K562 (cell line): Measurements from ENCODE around the gene AARS1. TPM values are rescaled to one million over a fixed set of nuclear protein-coding genes. Genes with fewer than 3 reads are reported as not detected.

Experiments
- ATAC-seq: fragments of 200-7000 bp; cut with Tn5 transposase; 3 replicates; pipeline ENCODE4 v1.9.1; 2020; ENCODE audit warnings: moderate library complexity
- BruUV-seq: library from RNA; stranded (reverse); fragments of 400-500 nt; replicated peaks from 2 replicates; lab custom pipeline; 2021; lab: Mats Ljungman, UMichigan
- CTCF ChIA-PET: fragments of 300-600 bp; formaldehyde crosslinking; extraction: SDS; loops from one replicate; lab custom pipeline; 2021; ENCODE audit warnings: low intra/inter-chr PET ratio; lab: Yijun Ruan, JAX
- POLR2A ChIA-PET: fragments of 300-600, 350-650 bp; sonication (Branson Sonifier 250); formaldehyde crosslinking; extraction: SDS; loops from one replicate; lab custom pipeline; 2021; ENCODE audit warnings: antibody characterized with exemption, inconsistent platforms; lab: Yijun Ruan, JAX
- DNase-seq, 4 experiments: peaks; one replicate each; pipeline versions ENCODE4 v3.0.0 to v3.0.0-alpha.2; 2011 to 2018; ENCODE audit warnings: low spot score in 3 of 4, mixed read lengths in 3 of 4; ENCODE audit errors: extremely low read depth in 1 of 4
- FAIRE-seq: peaks from 2 replicates; lab custom pipeline; 2011; peaks lifted over from hg19 to GRCh38; lab: Jason Lieb, UNC
- H2AFZ ChIP-seq: 2 replicates; pipeline ENCODE4 v1.6.0; 2011; ENCODE audit warnings: low read depth, low read length, control low read depth, inconsistent platforms
- H3K27ac ChIP-seq: fragments of 200-600 bp; 3 replicates; pipeline ENCODE4 v1.8.0; 2011; ENCODE audit warnings: low read depth, mild to moderate bottlenecking, control low read depth, inconsistent platforms, low read length, moderate library complexity, mixed read lengths; ENCODE audit errors: extremely low read depth
- H3K27me3 ChIP-seq, 2 experiments: fragments of 300-600 bp in 1 of 2; 2 replicates in 1 of 2; 3 replicates in 1 of 2; pipeline versions ENCODE4 v1.6.0 to v1.8.0; 2011; ENCODE audit warnings: inconsistent platforms in 2 of 2, low read length in 2 of 2, mild to moderate bottlenecking in 1 of 2, mixed read lengths in 1 of 2, moderate library complexity in 1 of 2; ENCODE audit not compliant: control insufficient read depth in 2 of 2, insufficient read depth in 2 of 2
- H3K36me3 ChIP-seq: fragments of 300-600 bp; 3 replicates; pipeline ENCODE4 v1.8.0; 2011; ENCODE audit warnings: mild to moderate bottlenecking, low read length, inconsistent platforms; ENCODE audit not compliant: control insufficient read depth, insufficient read depth
- H3K4me1 ChIP-seq, 2 experiments: fragments of 200-600 bp in 1 of 2; replicated peaks in 1 of 2; 2 replicates in 1 of 2; 3 replicates in 1 of 2; pipeline versions ENCODE4 v1.5.1 to v1.8.0; 2011; ENCODE audit warnings: inconsistent platforms in 2 of 2, low read length in 2 of 2, mild to moderate bottlenecking in 1 of 2, mixed read lengths in 1 of 2, moderate library complexity in 1 of 2; ENCODE audit not compliant: control insufficient read depth in 2 of 2, insufficient read depth in 2 of 2
- H3K4me2 ChIP-seq: 2 replicates; pipeline ENCODE4 v1.6.1; 2011; ENCODE audit warnings: low read length, control low read depth, inconsistent platforms, mixed read lengths; ENCODE audit not compliant: insufficient read depth
- H3K4me3 ChIP-seq: fragments of 200-600 bp; sonication (generic), shearing (Covaris generic); 2 replicates; pipeline ENCODE4 v1.5.1; 2016; ENCODE audit warnings: control low read depth, inconsistent platforms
- H3K79me2 ChIP-seq: fragments of 200-600 bp; 3 replicates; pipeline ENCODE4 v1.8.0; 2011; ENCODE audit warnings: low read length, inconsistent platforms; ENCODE audit not compliant: control insufficient read depth, insufficient read depth
- H3K9ac ChIP-seq, 2 experiments: 2 replicates each; pipeline versions ENCODE4 v1.6.0 to v1.6.1; 2011; ENCODE audit warnings: low read depth in 2 of 2, low read length in 2 of 2, control low read depth in 1 of 2, inconsistent platforms in 1 of 2, mild to moderate bottlenecking in 1 of 2, mixed read lengths in 1 of 2; ENCODE audit not compliant: insufficient read depth in 1 of 2
- H3K9me1 ChIP-seq: one replicate; pipeline ENCODE4 v1.6.0; 2011; ENCODE audit warnings: inconsistent platforms, mild to moderate bottlenecking, low read length, moderate library complexity; ENCODE audit not compliant: control insufficient read depth, insufficient read depth
- H3K9me3 ChIP-seq: replicated peaks from 2 replicates; pipeline ENCODE4 v1.5.1; 2011; ENCODE audit warnings: low read depth, low read length, inconsistent platforms; ENCODE audit not compliant: control insufficient read depth, insufficient read depth
- H4K20me1 ChIP-seq: replicated peaks from 2 replicates; pipeline ENCODE4 v1.6.1; 2011; ENCODE audit warnings: low read length, inconsistent platforms, mixed read lengths; ENCODE audit not compliant: control insufficient read depth, insufficient read depth
- BRD4 ChIP-seq: fragments of 200-600 bp; sonication (generic); IDR thresholded peaks from 2 replicates; pipeline ENCODE4 v1.6.1; 2017; ENCODE audit warnings: inconsistent platforms
- CHCHD3 ChIP-seq: fragments of 250-450 bp; sonication (Bioruptor Pico); IDR thresholded peaks from 2 replicates; pipeline ENCODE4 v2.1.2; 2022; ENCODE audit warnings: mild to moderate bottlenecking
- CTBP1 ChIP-seq: fragments of 450-650 bp; IDR thresholded peaks from 2 replicates; pipeline ENCODE4 v1.6.1; 2016; ENCODE audit warnings: borderline replicate concordance
- CTCFL ChIP-seq: IDR thresholded peaks from 2 replicates; pipeline ENCODE4 v1.6.1; 2011; ENCODE audit warnings: borderline replicate concordance, low read depth, mild to moderate bottlenecking, moderate library complexity, low read length; ENCODE audit not compliant: insufficient read depth, poor library complexity, severe bottlenecking
- ETV6 ChIP-seq, 3 experiments: fragments of 150-350 bp in 1 of 3; sonication (generic) in 1 of 3; formaldehyde crosslinking in 1 of 3; IDR thresholded peaks; 2 replicates each; pipeline versions ENCODE4 v1.6.1 to v1.8.0; 2014 to 2022; ENCODE audit warnings: borderline replicate concordance in 2 of 3, low read depth in 2 of 3, antibody characterized with exemption in 1 of 3, low read length in 1 of 3, mild to moderate bottlenecking in 1 of 3, missing genetic modification reagents in 1 of 3
- GTF3C2 ChIP-seq: IDR thresholded peaks from 3 replicates; pipeline ENCODE4 v1.6.1; 2011; ENCODE audit warnings: borderline replicate concordance, mild to moderate bottlenecking, moderate library complexity; ENCODE audit not compliant: insufficient read length; ENCODE audit errors: extremely low read depth
- HMGN3 ChIP-seq: IDR thresholded peaks from 2 replicates; pipeline ENCODE4 v1.6.1; 2011; ENCODE audit warnings: borderline replicate concordance, low read depth, mild to moderate bottlenecking, mixed read lengths, low read length; ENCODE audit not compliant: insufficient read length; ENCODE audit errors: extremely low read depth
- MLLT1 ChIP-seq, 2 experiments: fragments of 450-650 bp; IDR thresholded peaks; 2 replicates each; pipeline ENCODE4 v1.6.1; 2016
- MYNN ChIP-seq, 2 experiments: sonication (generic); formaldehyde crosslinking in 1 of 2; IDR thresholded peaks; 2 replicates each; pipeline versions ENCODE4 v1.5.0 to v1.6.1; 2016 to 2020; ENCODE audit warnings: antibody characterized with exemption in 1 of 2, missing genetic modification reagents in 1 of 2
- POLR2AphosphoS2 ChIP-seq: IDR thresholded peaks from 2 replicates; pipeline ENCODE4 v1.6.1; 2012; ENCODE audit warnings: low read length, improper control_type of control experiment
- SNIP1 ChIP-seq: fragments of 450-650 bp; IDR thresholded peaks from 2 replicates; pipeline ENCODE4 v1.7.1; 2017; ENCODE audit warnings: low read depth, mild to moderate bottlenecking
- TCF7L2 ChIP-seq: fragments of 150-350 bp; IDR thresholded peaks from 2 replicates; pipeline ENCODE4 v1.6.1; 2016; ENCODE audit warnings: low read depth, mild to moderate bottlenecking, low read length, moderate library complexity
- WGBS: fragments of 100-300 bp; shearing (Covaris generic); methylation state at CpG from one replicate; pipeline ENCODE4 v1.1.6; 2016; ENCODE audit warnings: low coverage, mixed read lengths; ENCODE audit not compliant: insufficient coverage; ENCODE audit errors: missing lambda C conversion rate; 5-methylcytosine and 5-hydroxymethylcytosine counted together
- in situ Hi-C: fragments of 300-500 bp; cut with MboI; formaldehyde crosslinking; loops from 4 replicates; pipeline ENCODE4 v1.15.0; 2018; ENCODE audit warnings: inconsistent platforms, mixed read lengths
- intact Hi-C: fragments of 100-400 bp; cut with micrococcal nuclease; formaldehyde crosslinking; loops from 2 replicates; pipeline ENCODE4 v1.14.2; 2022
- polyA plus RNA-seq, 8 experiments: library from polyadenylated mRNA; depleted of rRNA in 4 of 8; stranded (reverse) in 5 of 8; unstranded in 3 of 8; fragments of >200 nt; fragmentation: Nextera tagmentation in 2 of 8; fragmentation: Illumina TruSeq in 1 of 8; extraction: Ambion mirVana in 2 of 8; extraction: Trizol in 1 of 8; gene quantifications; 2 replicates each; pipeline versions ENCODE4 v1.2.1 to v1.2.3, GENCODE V29; 2011 to 2014; ENCODE audit warnings: inconsistent platforms in 1 of 8, missing spikeins in 1 of 8
- total RNA-seq, 7 experiments: library from RNA; depleted of rRNA in 6 of 7; stranded (reverse); fragments of >200 nt in 6 of 7; fragmentation: Illumina TruSeq in 2 of 7; extraction: Trizol in 2 of 7; gene quantifications; 2 replicates each; pipeline versions ENCODE4 v1.2.1 to v1.2.3, GENCODE V29; 2011 to 2021; ENCODE audit warnings: low replicate concordance in 1 of 7

The AARS1 gene
- total and polyA plus RNA-seq, 9 of the 15 experiments (the other 6 are each of a cell fraction or from before 2014, with no cell fraction given) = 50.1 to 235 (median 174) TPM

- Histone ChIP-seq H4K20me1 (peaks cover 33% of the 10 kb centered on the region), H3K27me3 (no peaks in the 10 kb centered on the region), H3K79me2 (peaks cover 35% of the 10 kb centered on the region), H2AFZ (no peak overlapping the region), H3K9ac (0 out of 4 replicates have a peak overlapping the region, but pooled peaks of 1 of the 2 experiments have one; percentile 27), H3K27ac (0 out of 3 replicates have a peak overlapping the region, but pooled peaks have one; percentile 3), H3K4me1 (peaks cover 5 to 20% of the 10 kb centered on the region in 2 experiments; a peak in 4 of 5 replicates), H3K9me3 (no peaks in the 10 kb centered on the region), H3K4me3 (no peak overlapping the region), H3K36me3 (peaks cover 64% of the 10 kb centered on the region), H3K4me2 (no peak overlapping the region), H3K9me1 (no peaks in the 10 kb centered on the region)
- peak; percentile 39 to 64 (median 56) for DNase-seq
- BruUV-seq = no TSS peak
- in situ Hi-C loops = no loop called here
- peak; percentile 60 for ATAC-seq
- WGBS = 54% methylated on average over 20 of the region's 21 CpGs
- ChIA-PET CTCF (interaction anchor here (0.7 kb wide), 1 partner anchor 401 kb away, joined by 3 read pairs; no protein-coding TSS in a partner anchor), POLR2A (interaction anchor here (0.5 to 4.9 kb wide), 12 partner anchors 10 to 546 kb away, joined by 3 to 57 read pairs (median 4); partner anchors contain the start of gene AARS1)
- intact Hi-C loops = no loop called here
- FAIRE-seq = no peak
- TF ChIP-seq HMGN3 (peak; percentile 24), CHCHD3 (CRISPR knock-in tag) (no peak), CTBP1 (peak; percentile 91), BRD4 (no peak), MYNN (IDR thresholded peaks at IDR 0.05) (0 out of 2 replicates have a peak, but pooled peaks have one; percentile 16), MYNN (CRISPR knock-in tag; IDR thresholded peaks at IDR 0.05) (no peak), ETV6 (IDR thresholded peaks at IDR 0.05; ENCODE audit: borderline replicate concordance in 1 of 2, low read depth in 2 of 2, low read length in 1 of 2) (no peak), ETV6 (CRISPR knock-in tag; IDR thresholded peaks at IDR 0.05; ENCODE audit: borderline replicate concordance) (no peak), SNIP1 (no peak), TCF7L2 (no peak), MLLT1 (IDR thresholded peaks at IDR 0.05) (peak in 1 of 2 experiments; percentile 76; a peak in 2 of 4 replicates), GTF3C2 (peak; percentile 7), POLR2AphosphoS2 (peak; percentile 16; the same call in 1 of the 2 replicates), CTCFL (peak; percentile 5)
Measured at GRCh38 chr16:70252355-70252988, 36.8 kb downstream of the AARS1 start.
